Calu3 (cell line): ENCODE measurements around the gene EID3. TPM values are rescaled to one million over a fixed set of nuclear protein-coding genes. Genes with fewer than 3 reads are reported as not detected.
"Not testable (repeated sequence)": the region's sequence is repeated elsewhere in the genome, so short reads cannot be mapped to it uniquely, and the experiment has no call there.

Source experiments
- BruUV-seq: library from RNA; stranded (reverse); fragments of 400-500 nt; replicated peaks from 2 replicates; lab custom pipeline; 2021; lab: Mats Ljungman, UMichigan
- CTCF ChIA-PET: fragments of 300-600 bp; sonication (Branson Sonifier 250); formaldehyde crosslinking; loops from one replicate; lab custom pipeline; 2022; ENCODE audit warnings: antibody characterized with exemption; lab: Charles Lee
- DNase-seq: peaks from one replicate; pipeline ENCODE4 v3.0.0; 2022
- H3K27ac Mint-ChIP-seq: one replicate; pipeline ENCODE4 v1.8.0; 2022; ENCODE audit warnings: mixed read lengths; ENCODE audit not compliant: unreplicated experiment
- H3K27me3 Mint-ChIP-seq: one replicate; pipeline ENCODE4 v1.8.0; 2022; ENCODE audit warnings: mixed read lengths; ENCODE audit not compliant: unreplicated experiment
- H3K36me3 Mint-ChIP-seq: one replicate; pipeline ENCODE4 v1.8.0; 2022; ENCODE audit warnings: mild to moderate bottlenecking, moderate library complexity, mixed read lengths; ENCODE audit not compliant: insufficient read depth, unreplicated experiment
- H3K4me1 Mint-ChIP-seq: one replicate; pipeline ENCODE4 v1.8.0; 2022; ENCODE audit warnings: mild to moderate bottlenecking, low read depth, mixed read lengths; ENCODE audit not compliant: unreplicated experiment
- H3K4me3 Mint-ChIP-seq: one replicate; pipeline ENCODE4 v1.8.0; 2022; ENCODE audit warnings: mild to moderate bottlenecking, low read depth, moderate library complexity, mixed read lengths; ENCODE audit not compliant: unreplicated experiment
- H3K9me3 Mint-ChIP-seq: one replicate; pipeline ENCODE4 v1.8.0; 2022; ENCODE audit warnings: low read depth, mixed read lengths; ENCODE audit not compliant: unreplicated experiment
- intact Hi-C: fragments of 100-400 bp; cut with micrococcal nuclease; formaldehyde crosslinking; loops from one replicate; pipeline ENCODE4 v1.10.0; 2022; ENCODE audit not compliant: unreplicated experiment
- total RNA-seq: library from RNA; stranded (reverse); gene quantifications from 2 replicates; pipeline ENCODE4 v1.2.3, GENCODE V29; 2022
- TF ChIP-seq, protein P1 (sequence below): fragments of 200-600 bp; IDR thresholded peaks from one replicate; pipeline ENCODE4 v1.8.0; 2022; ENCODE audit warnings: antibody characterized with exemption; ENCODE audit not compliant: unreplicated experiment

EID3 gene
- total RNA-seq, 1 experiment from 2014 or later = 5.5 TPM

DNA sequence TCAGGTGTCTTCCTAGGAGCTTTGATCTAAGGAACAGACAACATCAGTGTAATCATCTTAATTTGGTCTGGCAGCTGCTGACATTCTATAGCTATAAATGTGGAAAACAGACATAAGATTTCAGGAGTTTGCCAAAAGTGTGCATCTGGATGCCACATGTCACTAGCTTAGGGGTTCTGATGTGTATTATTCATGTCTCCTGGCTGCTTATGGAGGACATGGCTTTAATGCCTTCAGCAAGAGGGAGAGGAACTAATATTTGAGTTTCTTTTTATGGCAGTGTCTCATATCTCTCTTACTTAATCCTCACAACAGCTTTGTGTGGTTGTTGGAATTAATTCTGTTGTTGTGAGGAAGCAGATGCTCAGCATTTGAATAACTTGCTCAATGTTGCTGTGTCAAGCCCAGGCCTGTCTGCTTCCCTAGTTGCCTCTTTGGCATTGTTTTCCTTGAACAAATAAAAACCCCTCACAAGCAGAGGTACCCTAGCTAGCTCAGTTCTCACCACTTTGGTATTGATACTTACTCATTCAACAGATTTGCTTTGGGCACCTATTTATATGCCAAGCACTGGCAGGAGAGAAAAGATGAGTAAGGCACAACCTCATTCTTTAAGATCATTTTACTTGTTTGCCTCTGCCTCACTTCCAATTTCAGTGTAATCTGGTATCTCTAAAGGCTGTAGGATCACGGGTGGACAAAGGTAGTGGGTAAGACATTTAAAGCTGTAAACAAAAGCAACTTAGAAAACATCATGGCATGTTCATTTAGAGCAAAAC, 39.8 kb upstream of the EID3 start:
- TF ChIP-seq, protein P1, sequence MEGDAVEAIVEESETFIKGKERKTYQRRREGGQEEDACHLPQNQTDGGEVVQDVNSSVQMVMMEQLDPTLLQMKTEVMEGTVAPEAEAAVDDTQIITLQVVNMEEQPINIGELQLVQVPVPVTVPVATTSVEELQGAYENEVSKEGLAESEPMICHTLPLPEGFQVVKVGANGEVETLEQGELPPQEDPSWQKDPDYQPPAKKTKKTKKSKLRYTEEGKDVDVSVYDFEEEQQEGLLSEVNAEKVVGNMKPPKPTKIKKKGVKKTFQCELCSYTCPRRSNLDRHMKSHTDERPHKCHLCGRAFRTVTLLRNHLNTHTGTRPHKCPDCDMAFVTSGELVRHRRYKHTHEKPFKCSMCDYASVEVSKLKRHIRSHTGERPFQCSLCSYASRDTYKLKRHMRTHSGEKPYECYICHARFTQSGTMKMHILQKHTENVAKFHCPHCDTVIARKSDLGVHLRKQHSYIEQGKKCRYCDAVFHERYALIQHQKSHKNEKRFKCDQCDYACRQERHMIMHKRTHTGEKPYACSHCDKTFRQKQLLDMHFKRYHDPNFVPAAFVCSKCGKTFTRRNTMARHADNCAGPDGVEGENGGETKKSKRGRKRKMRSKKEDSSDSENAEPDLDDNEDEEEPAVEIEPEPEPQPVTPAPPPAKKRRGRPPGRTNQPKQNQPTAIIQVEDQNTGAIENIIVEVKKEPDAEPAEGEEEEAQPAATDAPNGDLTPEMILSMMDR = no peak
- BruUV-seq = no TSS peak

DNA sequence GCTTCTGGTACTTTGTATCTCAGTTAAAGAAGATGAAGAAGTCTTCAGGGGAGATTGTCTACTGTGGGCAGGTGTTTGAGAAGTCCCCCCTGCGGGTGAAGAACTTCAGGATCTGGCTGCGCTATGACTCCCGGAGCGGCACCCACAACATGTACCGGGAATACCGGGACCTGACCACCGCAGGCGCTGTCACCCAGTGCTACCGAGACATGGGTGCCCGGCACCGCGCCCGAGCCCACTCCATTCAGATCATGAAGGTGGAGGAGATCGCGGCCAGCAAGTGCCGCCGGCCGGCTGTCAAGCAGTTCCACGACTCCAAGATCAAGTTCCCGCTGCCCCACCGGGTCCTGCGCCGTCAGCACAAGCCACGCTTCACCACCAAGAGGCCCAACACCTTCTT, 38.1 kb upstream of the EID3 start:
- BruUV-seq = TSS peak; percentile 61
- H3K9me3 Mint-ChIP-seq, H3K27ac Mint-ChIP-seq, DNase-seq, H3K4me3 Mint-ChIP-seq, H3K4me1 Mint-ChIP-seq, H3K27me3 Mint-ChIP-seq, CTCF ChIA-PET, intact Hi-C loops, H3K36me3 Mint-ChIP-seq: not testable (repeated sequence)

More for the DNA sequence above, 39.8 kb upstream of the EID3 start:
- intact Hi-C loops = no loop called here
- CTCF ChIA-PET = interaction anchor here (0.6 kb wide), 1 partner anchor 304 kb away, joined by 6 read pairs; no protein-coding TSS in a partner anchor
- no peaks in the 10 kb centered on the region for H3K27me3 Mint-ChIP-seq
- no peak overlapping the region for H3K4me3 Mint-ChIP-seq
- no peaks in the 10 kb centered on the region for H3K4me1 Mint-ChIP-seq
- H3K9me3 Mint-ChIP-seq = no peaks in the 10 kb centered on the region
- DNase-seq = no peak
- H3K27ac Mint-ChIP-seq = no peak overlapping the region
- peaks cover 4% of the 10 kb centered on the region for H3K36me3 Mint-ChIP-seq

DNA sequence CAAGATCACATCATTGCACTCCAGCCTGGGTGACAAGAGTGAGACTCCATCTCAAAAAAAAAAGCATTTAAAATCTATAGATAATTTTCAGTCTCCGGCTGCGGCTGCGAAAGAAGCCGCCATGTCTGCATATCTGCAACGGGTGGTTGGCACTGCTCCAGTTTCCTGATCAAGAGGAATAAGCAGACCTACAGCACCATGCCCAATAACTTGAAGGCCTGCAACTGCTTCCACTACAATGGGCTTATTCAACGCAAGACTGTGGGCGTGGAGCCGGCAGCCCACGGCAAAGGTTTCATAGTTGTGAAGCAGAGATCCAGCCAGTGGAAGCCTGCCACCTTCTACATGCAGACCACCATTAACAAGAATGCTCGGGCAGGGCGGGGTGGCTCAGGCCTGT, 30.6 kb upstream of the EID3 start:
- no TSS peak for BruUV-seq
- Mint-ChIP-seq H3K9me3 (no peaks in the 10 kb centered on the region), H3K27me3 (no peaks in the 10 kb centered on the region), H3K4me1 (peaks cover 33% of the 10 kb centered on the region), H3K27ac (no peak overlapping the region), H3K36me3 (peaks cover 8% of the 10 kb centered on the region), H3K4me3 (no peak overlapping the region)
- TF ChIP-seq, protein P1 = no peak
- CTCF ChIA-PET = interaction anchor here (0.7 kb wide), 1 partner anchor 56 kb away, joined by 3 read pairs; no protein-coding TSS in a partner anchor
- intact Hi-C loops = no loop called here
- DNase-seq = peak; percentile 70

DNA sequence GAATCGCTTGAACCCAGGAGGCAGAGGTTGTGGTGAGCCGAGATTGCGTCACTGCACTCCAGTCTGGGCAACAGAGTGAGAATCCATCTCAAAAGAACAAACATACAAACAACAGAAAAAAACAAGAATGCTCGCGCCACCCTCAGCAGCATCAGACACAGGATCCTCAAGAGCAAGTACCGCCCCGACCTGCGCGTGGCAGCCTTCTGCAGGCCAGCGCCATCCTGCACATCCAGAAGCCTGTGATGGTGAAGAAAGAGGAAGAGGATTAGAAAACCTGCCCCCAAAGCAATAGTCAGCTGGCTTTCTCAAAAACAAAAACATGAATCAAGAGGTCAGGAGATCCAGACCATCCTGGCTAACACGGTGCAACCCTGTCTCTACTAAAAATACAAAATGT, 30.0 kb upstream of the EID3 start:
- peaks cover 8% of the 10 kb centered on the region for H3K36me3 Mint-ChIP-seq
- CTCF ChIA-PET = no interaction called here
- H3K27ac Mint-ChIP-seq = no peak overlapping the region
- no peak for DNase-seq
- H3K27me3 Mint-ChIP-seq = no peaks in the 10 kb centered on the region
- H3K9me3 Mint-ChIP-seq = no peaks in the 10 kb centered on the region
- TF ChIP-seq, protein P1 = no peak
- no peak overlapping the region for H3K4me3 Mint-ChIP-seq
- peaks cover 33% of the 10 kb centered on the region for H3K4me1 Mint-ChIP-seq
- intact Hi-C loops = no loop called here
- no TSS peak for BruUV-seq

DNA sequence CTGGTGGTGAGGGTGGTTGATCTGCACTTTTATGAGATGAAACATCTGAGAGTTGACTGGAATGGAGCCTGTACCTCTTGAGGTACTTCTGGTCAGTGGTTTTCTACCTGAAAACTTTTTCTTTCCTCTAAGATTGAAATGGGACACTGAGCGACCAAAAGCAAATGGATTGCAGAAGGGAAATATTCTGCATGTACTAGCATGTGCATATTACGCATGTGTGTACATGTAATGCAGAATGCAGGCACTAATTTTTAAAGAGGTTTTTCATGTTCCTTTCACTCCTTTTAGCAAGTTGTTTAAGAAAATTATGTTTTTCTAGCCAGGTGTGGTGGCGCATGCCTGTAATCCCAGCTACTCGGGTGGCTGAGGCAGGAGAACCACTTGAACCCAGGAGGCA, 28.7 kb upstream of the EID3 start:
- CTCF ChIA-PET = interaction anchor here (2.0 kb wide), 1 partner anchor 10 kb away, joined by 5 read pairs; no protein-coding TSS in a partner anchor
- BruUV-seq = no TSS peak
- intact Hi-C loops = no loop called here
- H3K27ac Mint-ChIP-seq = no peak overlapping the region
- peaks cover 8% of the 10 kb centered on the region for H3K36me3 Mint-ChIP-seq
- TF ChIP-seq, protein P1 = no peak
- no peak overlapping the region for H3K4me3 Mint-ChIP-seq
- no peak for DNase-seq
- no peaks in the 10 kb centered on the region for H3K9me3 Mint-ChIP-seq
- peaks cover 45% of the 10 kb centered on the region for H3K4me1 Mint-ChIP-seq
- no peaks in the 10 kb centered on the region for H3K27me3 Mint-ChIP-seq
